GM10266 (cell line): ENCODE data around the gene LARGE1.

ENCODE experiments used
- DNase-seq: peaks from one replicate; pipeline ENCODE4 v3.0.0; 2012; ENCODE audit errors: extremely low spot score
- TF ChIP-seq, protein P1 (sequence below): IDR thresholded peaks from 2 replicates; pipeline ENCODE4 v1.5.1; 2012; ENCODE audit warnings: mild to moderate bottlenecking, low read depth; ENCODE audit not compliant: control insufficient read depth, insufficient read depth; ENCODE audit errors: missing control alignments

Gene LARGE1

DNA sequence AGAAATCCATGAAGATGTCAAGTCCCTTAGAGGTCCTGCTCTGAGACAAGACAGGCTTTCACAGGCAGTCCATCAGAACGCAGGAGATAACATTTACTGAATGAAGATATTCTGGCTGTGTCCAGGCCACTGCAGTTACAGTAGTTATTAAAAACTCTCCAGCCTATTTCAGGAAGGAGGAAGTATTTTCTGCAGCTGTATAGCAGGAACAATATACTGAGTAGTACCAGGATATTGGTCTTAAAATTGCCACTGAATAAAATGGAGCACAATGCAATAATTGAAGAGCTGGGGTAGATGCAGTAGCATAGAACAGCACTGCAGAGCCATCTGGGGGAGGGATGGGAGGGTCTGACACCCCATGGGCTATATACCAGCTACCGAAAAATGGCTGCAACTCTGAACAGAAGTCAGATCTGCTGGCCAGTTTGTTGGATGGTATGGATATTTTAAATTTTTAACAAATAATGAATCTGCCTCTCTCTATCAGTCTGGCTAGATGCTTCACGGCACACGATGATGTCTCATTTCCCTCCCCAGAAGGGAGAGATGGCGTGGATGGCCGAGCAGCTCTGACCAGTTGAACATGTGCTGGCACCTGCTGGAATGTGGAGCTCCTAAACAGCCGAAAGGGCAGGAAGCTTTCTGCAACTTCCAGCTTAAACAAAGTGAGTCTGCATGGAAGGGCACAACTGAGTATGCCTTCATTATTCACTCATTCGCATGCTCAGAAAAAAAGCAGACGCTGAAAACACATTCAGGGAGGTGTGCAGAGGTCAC lies 520.0 kb downstream of the LARGE1 start:
- DNase-seq: no peak
- TF ChIP-seq, protein P1, sequence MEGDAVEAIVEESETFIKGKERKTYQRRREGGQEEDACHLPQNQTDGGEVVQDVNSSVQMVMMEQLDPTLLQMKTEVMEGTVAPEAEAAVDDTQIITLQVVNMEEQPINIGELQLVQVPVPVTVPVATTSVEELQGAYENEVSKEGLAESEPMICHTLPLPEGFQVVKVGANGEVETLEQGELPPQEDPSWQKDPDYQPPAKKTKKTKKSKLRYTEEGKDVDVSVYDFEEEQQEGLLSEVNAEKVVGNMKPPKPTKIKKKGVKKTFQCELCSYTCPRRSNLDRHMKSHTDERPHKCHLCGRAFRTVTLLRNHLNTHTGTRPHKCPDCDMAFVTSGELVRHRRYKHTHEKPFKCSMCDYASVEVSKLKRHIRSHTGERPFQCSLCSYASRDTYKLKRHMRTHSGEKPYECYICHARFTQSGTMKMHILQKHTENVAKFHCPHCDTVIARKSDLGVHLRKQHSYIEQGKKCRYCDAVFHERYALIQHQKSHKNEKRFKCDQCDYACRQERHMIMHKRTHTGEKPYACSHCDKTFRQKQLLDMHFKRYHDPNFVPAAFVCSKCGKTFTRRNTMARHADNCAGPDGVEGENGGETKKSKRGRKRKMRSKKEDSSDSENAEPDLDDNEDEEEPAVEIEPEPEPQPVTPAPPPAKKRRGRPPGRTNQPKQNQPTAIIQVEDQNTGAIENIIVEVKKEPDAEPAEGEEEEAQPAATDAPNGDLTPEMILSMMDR: no peak

DNA sequence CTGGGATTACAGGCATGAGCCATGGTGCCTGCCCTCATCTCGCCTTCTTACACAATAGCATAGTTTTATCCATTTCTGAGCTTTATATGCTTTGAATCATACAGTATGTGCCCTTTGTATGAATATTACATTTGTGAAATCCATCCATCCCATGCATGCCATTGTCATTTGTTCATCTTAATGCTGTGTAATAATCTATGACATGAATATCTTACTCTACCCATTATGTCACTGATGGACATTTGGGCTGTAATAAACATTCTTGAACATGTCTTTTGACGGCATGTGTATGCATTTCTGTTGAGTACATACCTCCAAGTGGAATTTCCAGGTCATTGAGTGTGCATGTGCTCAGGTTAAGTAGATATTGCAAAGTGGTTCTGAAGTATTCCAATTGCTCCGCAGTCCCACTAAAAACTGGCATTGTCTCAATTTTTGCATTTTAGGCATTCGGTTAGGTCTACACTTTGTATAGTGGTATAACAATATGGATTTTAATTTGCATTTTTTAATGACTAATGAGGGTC lies 522.8 kb downstream of the LARGE1 start:
- TF ChIP-seq, protein P1: no peak
- DNase-seq: no peak

GRCh38 chr22:33393432-33393831 lies 526.8 kb downstream of the LARGE1 start:
- TF ChIP-seq, protein P1: no peak
- DNase-seq: no peak

DNA sequence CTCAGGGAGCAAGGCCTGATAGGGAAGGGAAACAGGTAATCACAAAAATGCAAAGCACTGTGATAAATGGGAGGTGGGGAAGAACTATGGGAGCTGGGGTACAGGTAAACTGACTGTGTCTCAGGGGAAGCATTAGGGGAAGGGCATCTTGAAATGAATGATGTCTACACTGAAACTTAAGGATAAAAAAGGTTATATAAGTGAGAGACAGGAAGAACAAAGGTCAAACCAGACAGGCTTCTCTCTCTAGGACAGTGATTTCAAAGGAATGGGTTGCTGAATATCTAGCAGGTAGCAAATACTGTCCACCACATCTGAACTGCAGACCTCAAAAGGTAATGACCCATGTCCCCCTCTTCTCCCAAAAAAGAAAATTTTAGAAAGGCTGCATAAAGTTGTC lies 529.0 kb downstream of the LARGE1 start:
- TF ChIP-seq, protein P1: no peak

GRCh38 chr22:33389936-33390335 lies 530.3 kb downstream of the LARGE1 start:
- no peak for DNase-seq
- TF ChIP-seq, protein P1: no peak

More for the DNA sequence above, 529.0 kb downstream of the LARGE1 start:
- DNase-seq: no peak

DNA sequence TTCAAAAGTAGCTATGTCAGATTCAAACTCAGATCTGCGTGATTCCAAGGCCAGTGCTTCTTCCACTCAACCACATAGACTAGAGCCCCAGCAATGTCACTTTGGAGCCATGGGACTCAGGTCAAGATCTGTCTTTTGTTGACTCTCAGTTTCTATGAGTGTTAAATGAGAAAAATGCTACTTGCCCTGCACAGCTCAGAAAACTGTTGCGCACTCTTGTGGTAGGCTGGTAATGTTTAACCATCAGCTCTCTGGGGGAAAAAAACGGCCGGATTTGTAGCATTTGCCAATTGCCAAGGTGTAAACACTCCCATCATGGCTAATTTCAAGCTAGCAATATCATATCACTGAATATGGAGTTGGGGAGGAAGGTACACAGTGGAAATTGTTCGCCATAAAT lies 534.0 kb downstream of the LARGE1 start:
- TF ChIP-seq, protein P1: no peak

GRCh38 chr22:33385611-33386010 lies 534.7 kb downstream of the LARGE1 start:
- TF ChIP-seq, protein P1: no peak
- DNase-seq: no peak

More for the DNA sequence above, 534.0 kb downstream of the LARGE1 start:
- DNase-seq: no peak
